HepG2 (cell line): ENCODE data around the gene NUB1. TPM values are rescaled to one million over a fixed set of nuclear protein-coding genes. Genes with fewer than 3 reads are reported as not detected.

Experiments
- ATAC-seq: fragments of 200-7000 bp; cut with Tn5 transposase; 3 replicates; pipeline ENCODE4 v1.9.1; 2020; ENCODE audit warnings: mild to moderate bottlenecking, moderate library complexity
- BruUV-seq: library from RNA; stranded (reverse); fragments of 400-500 nt; replicated peaks from 2 replicates; lab custom pipeline; 2021; lab: Mats Ljungman, UMichigan
- CTCF ChIA-PET: fragments of 300-600 bp; formaldehyde crosslinking; extraction: SDS; loops from one replicate; lab custom pipeline; 2021; ENCODE audit warnings: low total read pairs, inconsistent platforms, low intra/inter-chr PET ratio; lab: Yijun Ruan, JAX
- POLR2A ChIA-PET: fragments of 350-600 bp; sonication (Branson Sonifier 250); formaldehyde crosslinking; loops from one replicate; lab custom pipeline; 2020; ENCODE audit warnings: antibody characterized with exemption, inconsistent platforms; lab: Yijun Ruan, JAX
- DNase-seq: peaks from one replicate; pipeline ENCODE4 v3.0.0-alpha.2; 2015; ENCODE audit warnings: low spot score
- FAIRE-seq: peaks from 3 replicates; lab custom pipeline; 2011; peaks lifted over from hg19 to GRCh38; lab: Jason Lieb, UNC
- H2AFZ ChIP-seq: one replicate; pipeline ENCODE4 v1.6.1; 2011; ENCODE audit warnings: low read length, inconsistent platforms
- H3K27ac ChIP-seq: fragments of 300-600 bp; 3 replicates; pipeline ENCODE4 v1.8.0; 2011; ENCODE audit warnings: mixed run types, mild to moderate bottlenecking, mixed read lengths, low read length, inconsistent platforms; ENCODE audit not compliant: insufficient read depth; ENCODE audit errors: extremely low read length
- H3K27me3 ChIP-seq, 2 experiments: fragments of 200-600 bp in 1 of 2; 2 replicates in 1 of 2; 3 replicates in 1 of 2; pipeline versions ENCODE4 v1.6.0 to v1.8.0; 2011; ENCODE audit warnings: low read length in 2 of 2, mild to moderate bottlenecking in 2 of 2, moderate library complexity in 2 of 2, inconsistent platforms in 1 of 2; ENCODE audit not compliant: insufficient read depth in 2 of 2, control insufficient read depth in 1 of 2
- H3K36me3 ChIP-seq, 2 experiments: fragments of 200-600 bp in 1 of 2; replicated peaks in 1 of 2; 2 replicates in 1 of 2; 3 replicates in 1 of 2; pipeline versions ENCODE4 v1.5.1 to v1.8.0; 2011; ENCODE audit warnings: low read length in 2 of 2, inconsistent platforms in 1 of 2; ENCODE audit not compliant: insufficient read depth in 2 of 2, control insufficient read depth in 1 of 2
- H3K4me1 ChIP-seq: 2 replicates; pipeline ENCODE4 v1.5.1; 2012; ENCODE audit warnings: low read length, inconsistent platforms; ENCODE audit not compliant: insufficient read depth
- H3K4me2 ChIP-seq: 2 replicates; pipeline ENCODE4 v1.6.0; 2011; ENCODE audit warnings: low read depth, low read length, inconsistent platforms
- H3K4me3 ChIP-seq, 3 experiments: fragments of 200-600 bp in 1 of 3; sonication (generic), shearing (Covaris generic) in 1 of 3; replicated peaks in 1 of 3; 2 replicates each; pipeline ENCODE4 v1.5.1; 2011 to 2016; ENCODE audit warnings: low read length in 3 of 3, inconsistent platforms in 2 of 3, low read depth in 2 of 3, mild to moderate bottlenecking in 2 of 3, control low read depth in 1 of 3, mixed read lengths in 1 of 3; ENCODE audit not compliant: insufficient read depth in 1 of 3
- H3K79me2 ChIP-seq: one replicate; pipeline ENCODE4 v1.6.1; 2011; ENCODE audit warnings: low read length, inconsistent platforms; ENCODE audit not compliant: insufficient read depth
- H3K9ac ChIP-seq: 2 replicates; pipeline ENCODE4 v1.6.0; 2011; ENCODE audit warnings: mild to moderate bottlenecking, low read depth, low read length, inconsistent platforms; ENCODE audit not compliant: insufficient read depth
- H3K9me3 ChIP-seq: 2 replicates; pipeline ENCODE4 v1.5.1; 2012; ENCODE audit warnings: mild to moderate bottlenecking, low read length
- H4K20me1 ChIP-seq: 2 replicates; pipeline ENCODE4 v1.6.0; 2011; ENCODE audit warnings: inconsistent platforms, mild to moderate bottlenecking, low read length, moderate library complexity; ENCODE audit not compliant: insufficient read depth
- GABPB1 ChIP-seq: IDR thresholded peaks from 2 replicates; pipeline ENCODE4 v1.6.1; 2016; ENCODE audit warnings: mild to moderate bottlenecking, missing genetic modification reagents, moderate library complexity, missing compliant biosample characterization
- LCORL ChIP-seq, 2 experiments: fragments of 450-650 bp in 1 of 2; sonication (generic) in 1 of 2; formaldehyde crosslinking in 1 of 2; IDR thresholded peaks; 2 replicates each; pipeline versions ENCODE4 v1.5.0 to v1.6.1; 2017 to 2020; ENCODE audit warnings: antibody characterized with exemption in 1 of 2, missing genetic modification reagents in 1 of 2
- PATZ1 ChIP-seq: sonication (generic); formaldehyde crosslinking; IDR thresholded peaks from 2 replicates; pipeline ENCODE4 v1.4.0; 2020; ENCODE audit warnings: missing genetic modification reagents
- PITX1 ChIP-seq: sonication (generic); formaldehyde crosslinking; IDR thresholded peaks from 2 replicates; pipeline ENCODE4 v1.5.1; 2020; ENCODE audit warnings: mild to moderate bottlenecking, missing genetic modification reagents
- SAP130 ChIP-seq: IDR thresholded peaks from 2 replicates; pipeline ENCODE4 v1.6.1; 2016; ENCODE audit warnings: low read depth
- TBX2 ChIP-seq: sonication (generic); formaldehyde crosslinking; IDR thresholded peaks from 2 replicates; pipeline ENCODE4 v1.5.0; 2020; ENCODE audit warnings: missing genetic modification reagents, mild to moderate bottlenecking, borderline replicate concordance
- UBTF ChIP-seq: sonication (generic); formaldehyde crosslinking; IDR thresholded peaks from 2 replicates; pipeline ENCODE4 v1.4.0; 2020; ENCODE audit warnings: mild to moderate bottlenecking, missing genetic modification reagents
- YY1 ChIP-seq: IDR thresholded peaks from 2 replicates; pipeline ENCODE4 v1.6.1; 2011; ENCODE audit warnings: low read length, low read depth, moderate library complexity, mild to moderate bottlenecking; ENCODE audit not compliant: insufficient read depth, insufficient replicate concordance
- ZNF251 ChIP-seq: sonication (generic); formaldehyde crosslinking; IDR thresholded peaks from 2 replicates; pipeline ENCODE4 v1.9.0; 2021; ENCODE audit warnings: mild to moderate bottlenecking, missing genetic modification reagents
- ZNF296 ChIP-seq: sonication (generic); formaldehyde crosslinking; conservative IDR thresholded peaks from 2 replicates; pipeline ENCODE4 v1.5.0; 2020; ENCODE audit warnings: mild to moderate bottlenecking, missing genetic modification reagents
- ZNF687 ChIP-seq: sonication (generic); formaldehyde crosslinking; IDR thresholded peaks from 2 replicates; pipeline ENCODE4 v1.5.1; 2020; ENCODE audit warnings: mild to moderate bottlenecking, missing genetic modification reagents, moderate library complexity
- ZNF788 ChIP-seq: sonication (generic); formaldehyde crosslinking; IDR thresholded peaks from 2 replicates; pipeline ENCODE4 v1.5.0; 2020; ENCODE audit warnings: mild to moderate bottlenecking, missing genetic modification reagents, borderline replicate concordance
- ZNF790 ChIP-seq: sonication (generic); formaldehyde crosslinking; IDR thresholded peaks from 2 replicates; pipeline ENCODE4 v1.8.0; 2022; ENCODE audit warnings: missing genetic modification reagents, mild to moderate bottlenecking, borderline replicate concordance
- WGBS: methylation state at CpG from one replicate; pipeline ENCODE4 v1.1.6; 2017; ENCODE audit warnings: low lambda C conversion rate; 5-methylcytosine and 5-hydroxymethylcytosine counted together
- in situ Hi-C: cut with HindIII; loops from 2 replicates; pipeline ENCODE4 v1.10.0; 2017; ENCODE audit warnings: low pct_unique_long_range_greater_than_20kb; ENCODE audit not compliant: extremely low pct_ligation_motif_present
- intact Hi-C: fragments of 100-400 bp; cut with micrococcal nuclease; formaldehyde crosslinking; loops from one replicate; pipeline ENCODE4 v1.10.0; 2022; ENCODE audit not compliant: unreplicated experiment
- polyA plus RNA-seq, 8 experiments: library from polyadenylated mRNA; depleted of rRNA in 3 of 8; stranded (reverse) in 7 of 8; unstranded in 1 of 8; fragments of >200 nt; fragmentation: Illumina TruSeq in 4 of 8; extraction: Trizol in 4 of 8; gene quantifications; 2 replicates each; pipeline versions ENCODE4 v1.2.1 to v1.2.3, GENCODE V29; 2011 to 2016; ENCODE audit warnings: low read depth in 4 of 8, missing spikeins in 1 of 8, mixed read lengths in 1 of 8; ENCODE audit not compliant: insufficient read depth in 1 of 8
- total RNA-seq, 5 experiments: library from RNA; depleted of rRNA; stranded (reverse); fragments of >200 nt; fragmentation: Illumina TruSeq; extraction: Trizol; gene quantifications; 2 replicates each; pipeline ENCODE4 v1.2.3, GENCODE V29; 2016; ENCODE audit warnings: low read depth in 1 of 5

The NUB1 gene
- total and polyA plus RNA-seq, 2 of the 13 experiments (the other 11 are each of a cell fraction or from before 2014, with no cell fraction given) = 27.1 to 37.0 TPM

GRCh38 chr7:151410405-151411390, 69.1 kb downstream of the NUB1 start:
- H3K27ac ChIP-seq = no peak overlapping the region
- no peaks in the 10 kb centered on the region for H3K36me3 ChIP-seq
- H3K9me3 ChIP-seq = no peaks in the 10 kb centered on the region
- no peak overlapping the region for H2AFZ ChIP-seq
- in situ Hi-C loops (no loop called here), intact Hi-C loops (no loop called here)
- peak overlapping the region; percentile 58; the same call in 1 of the 2 replicates for H3K9ac ChIP-seq
- H3K27me3 ChIP-seq = peaks cover 2 to 56% of the 10 kb centered on the region in 2 experiments
- peak overlapping the region; percentile 45 to 76 (median 65); a peak in 5 of 6 replicates for H3K4me3 ChIP-seq
- no peaks in the 10 kb centered on the region for H3K79me2 ChIP-seq
- ChIA-PET POLR2A (no interaction called here), CTCF (no interaction called here)
- 64% methylated on average over 18 of the region's 55 CpGs for WGBS
- peak; percentile 26 for ATAC-seq
- DNase-seq = no peak
- no peaks in the 10 kb centered on the region for H4K20me1 ChIP-seq
- BruUV-seq = no TSS peak
- H3K4me1 ChIP-seq = peaks cover 57% of the 10 kb centered on the region
- peak overlapping the region; percentile 74 for H3K4me2 ChIP-seq
- FAIRE-seq = no peak
- TF ChIP-seq ZNF790 (CRISPR knock-in tag) (no peak), ZNF251 (CRISPR knock-in tag) (no peak), UBTF (peak; percentile 56), TBX2 (CRISPR knock-in tag) (peak; percentile 36; the same call in 1 of the 2 replicates), PITX1 (CRISPR knock-in tag) (peak; percentile 41; the same call in 1 of the 2 replicates), ZNF687 (CRISPR knock-in tag) (peak; percentile 45; the same call in 1 of the 2 replicates), YY1 (peak; percentile 21), GABPB1 (CRISPR knock-in tag) (peak; percentile 46; the same call in 1 of the 2 replicates), PATZ1 (CRISPR knock-in tag) (peak; percentile 84), ZNF788 (CRISPR knock-in tag) (peak; percentile 40; the same call in 1 of the 2 replicates), LCORL (IDR thresholded peaks at IDR 0.05) (no peak), LCORL (CRISPR knock-in tag; IDR thresholded peaks at IDR 0.05) (0 out of 2 replicates have a peak, but pooled peaks have one; percentile 50), ZNF296 (no peak), SAP130 (0 out of 2 replicates have a peak, but pooled peaks have one; percentile 18)
